NCI-H774 (cell line): Measurements from ENCODE around the gene PLB1.

Source experiments
- DNase-seq: peaks from one replicate; lab custom pipeline; 2025; lab: John Stamatoyannopoulos, UW

PLB1 gene

GRCh38 chr2:28591711-28592335 lies 96.0 kb downstream of the PLB1 start:
- no peak for DNase-seq

- DNase-seq, result no peak
These were observed 96.6 kb downstream of the PLB1 start for GRCh38 chr2:28592481-28592880.

GRCh38 chr2:28593160-28593755 lies 97.4 kb downstream of the PLB1 start:
- no peak for DNase-seq

GRCh38 chr2:28594000-28594331 lies 98.1 kb downstream of the PLB1 start:
- DNase-seq, result no peak

- DNase-seq, result peak; percentile 73
These were observed 98.7 kb downstream of the PLB1 start for GRCh38 chr2:28594332-28595108.

GRCh38 chr2:28595323-28595722 lies 99.5 kb downstream of the PLB1 start:
- DNase-seq, result no peak

GRCh38 chr2:28598484-28598883 lies 102.6 kb downstream of the PLB1 start:
- no peak for DNase-seq

- no peak for DNase-seq
These were observed 104.3 kb downstream of the PLB1 start for GRCh38 chr2:28600181-28600580.

- DNase-seq, result no peak
These were observed 105.8 kb downstream of the PLB1 start for GRCh38 chr2:28601616-28602015.

GRCh38 chr2:28602136-28602660 lies 106.3 kb downstream of the PLB1 start:
- DNase-seq, result no peak

GRCh38 chr2:28602751-28603639 lies 107.1 kb downstream of the PLB1 start:
- no peak for DNase-seq

GRCh38 chr2:28603821-28604220 lies 108.0 kb downstream of the PLB1 start:
- DNase-seq, result no peak

GRCh38 chr2:28604284-28604843 lies 108.5 kb downstream of the PLB1 start:
- DNase-seq, result no peak

- DNase-seq, result no peak
These were observed 111.2 kb downstream of the PLB1 start for GRCh38 chr2:28606986-28607441.

GRCh38 chr2:28607730-28608499 lies 112.1 kb downstream of the PLB1 start:
- DNase-seq, result no peak

- no peak for DNase-seq
These were observed 112.9 kb downstream of the PLB1 start for GRCh38 chr2:28608500-28609424.

GRCh38 chr2:28610583-28611201 lies 114.8 kb downstream of the PLB1 start:
- no peak for DNase-seq

GRCh38 chr2:28612131-28612812 lies 116.4 kb downstream of the PLB1 start:
- DNase-seq, result no peak

- no peak for DNase-seq
These were observed 117.3 kb downstream of the PLB1 start for GRCh38 chr2:28613186-28613585.
